ENCODE results near the gene AVPI1.

DNA sequence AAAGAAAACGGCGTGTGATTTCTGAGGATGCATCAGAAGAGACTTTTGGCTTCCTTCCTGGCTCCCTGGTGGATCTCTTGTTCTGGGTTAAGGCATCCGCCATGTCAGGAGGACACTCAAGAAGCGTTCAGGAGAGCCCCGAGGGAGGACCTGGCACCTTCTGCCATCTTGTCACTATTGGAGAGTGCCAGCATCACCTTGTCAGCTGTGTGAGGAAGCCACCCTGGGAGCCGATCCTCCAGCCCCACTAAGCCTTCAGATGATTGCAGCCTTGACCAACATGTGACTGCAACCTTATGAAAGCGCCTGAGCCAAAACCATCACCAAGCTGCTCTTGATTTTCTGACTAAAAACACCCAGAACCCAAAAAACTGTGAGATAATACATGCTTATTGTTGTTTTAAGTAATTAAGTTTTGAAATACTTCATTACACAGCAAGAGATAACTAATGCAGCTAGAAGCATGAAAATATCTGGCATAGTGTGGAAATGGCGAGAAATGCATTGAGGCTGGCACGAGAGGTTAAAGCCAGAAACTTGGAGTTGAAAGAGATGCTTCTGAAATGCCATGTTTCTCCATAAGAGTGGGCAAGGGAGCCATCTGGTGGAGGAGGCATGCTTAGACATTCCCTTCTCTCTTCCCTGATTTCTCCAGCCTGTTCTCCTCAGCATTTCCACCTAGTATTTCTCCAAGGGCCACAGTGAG, 44.5 kb upstream of the AVPI1 start:
- TF ChIP-seq POLR2A (IDR thresholded peaks at IDR 0.05; ENCODE audit: extremely low read depth, insufficient read length) (no peak), MAX (IDR thresholded peaks at IDR 0.05; ENCODE audit: low read depth, low read length) (peak; percentile 78), MYC (IDR thresholded peaks at IDR 0.05; ENCODE audit: low read depth, low read length) (peak; percentile 38; the same call in 1 of the 2 replicates)
- TF ChIP-seq, protein P1, sequence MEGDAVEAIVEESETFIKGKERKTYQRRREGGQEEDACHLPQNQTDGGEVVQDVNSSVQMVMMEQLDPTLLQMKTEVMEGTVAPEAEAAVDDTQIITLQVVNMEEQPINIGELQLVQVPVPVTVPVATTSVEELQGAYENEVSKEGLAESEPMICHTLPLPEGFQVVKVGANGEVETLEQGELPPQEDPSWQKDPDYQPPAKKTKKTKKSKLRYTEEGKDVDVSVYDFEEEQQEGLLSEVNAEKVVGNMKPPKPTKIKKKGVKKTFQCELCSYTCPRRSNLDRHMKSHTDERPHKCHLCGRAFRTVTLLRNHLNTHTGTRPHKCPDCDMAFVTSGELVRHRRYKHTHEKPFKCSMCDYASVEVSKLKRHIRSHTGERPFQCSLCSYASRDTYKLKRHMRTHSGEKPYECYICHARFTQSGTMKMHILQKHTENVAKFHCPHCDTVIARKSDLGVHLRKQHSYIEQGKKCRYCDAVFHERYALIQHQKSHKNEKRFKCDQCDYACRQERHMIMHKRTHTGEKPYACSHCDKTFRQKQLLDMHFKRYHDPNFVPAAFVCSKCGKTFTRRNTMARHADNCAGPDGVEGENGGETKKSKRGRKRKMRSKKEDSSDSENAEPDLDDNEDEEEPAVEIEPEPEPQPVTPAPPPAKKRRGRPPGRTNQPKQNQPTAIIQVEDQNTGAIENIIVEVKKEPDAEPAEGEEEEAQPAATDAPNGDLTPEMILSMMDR (IDR thresholded peaks at IDR 0.05; ENCODE audit: low read depth, low read length), result peak; percentile 92
